Central memory CD8-positive, alpha-beta T cell (primary cell): Measurements from ENCODE around the gene ZBTB7C.
A peak's percentile ranks its signal among the peaks of the same experiment; 100 is the strongest.

ENCODE experiments used
- ATAC-seq: fragments of 150-1000 bp; cut with Tn5 transposase; replicated peaks from 2 replicates; pipeline ENCODE4 v1.10.0; 2022; ENCODE audit warnings: mild to moderate bottlenecking, moderate FRiP score, moderate number of reproducible peaks; ENCODE audit not compliant: poor library complexity, severe bottlenecking; ENCODE audit errors: extremely low read depth
- DNase-seq, 2 donors: peaks; one replicate each; pipeline ENCODE4 v3.0.0; 2021; ENCODE audit warnings: low spot score in 2 of 2
- H3K27ac Mint-ChIP-seq: one replicate; pipeline ENCODE4 v1.8.0; 2022; ENCODE audit warnings: low read depth, mild to moderate bottlenecking, moderate library complexity, mixed read lengths
- H3K27me3 Mint-ChIP-seq: one replicate; pipeline ENCODE4 v1.8.0; 2022; ENCODE audit warnings: mixed read lengths
- H3K36me3 Mint-ChIP-seq: one replicate; pipeline ENCODE4 v1.8.0; 2022; ENCODE audit warnings: mild to moderate bottlenecking, moderate library complexity, mixed read lengths; ENCODE audit not compliant: insufficient read depth
- H3K4me1 Mint-ChIP-seq: one replicate; pipeline ENCODE4 v1.8.0; 2022; ENCODE audit warnings: mixed read lengths
- H3K4me3 Mint-ChIP-seq: one replicate; pipeline ENCODE4 v1.8.0; 2022; ENCODE audit warnings: mild to moderate bottlenecking, moderate library complexity, mixed read lengths
- H3K9me3 Mint-ChIP-seq: one replicate; pipeline ENCODE4 v1.8.0; 2022; ENCODE audit warnings: mixed read lengths

ZBTB7C gene

DNA sequence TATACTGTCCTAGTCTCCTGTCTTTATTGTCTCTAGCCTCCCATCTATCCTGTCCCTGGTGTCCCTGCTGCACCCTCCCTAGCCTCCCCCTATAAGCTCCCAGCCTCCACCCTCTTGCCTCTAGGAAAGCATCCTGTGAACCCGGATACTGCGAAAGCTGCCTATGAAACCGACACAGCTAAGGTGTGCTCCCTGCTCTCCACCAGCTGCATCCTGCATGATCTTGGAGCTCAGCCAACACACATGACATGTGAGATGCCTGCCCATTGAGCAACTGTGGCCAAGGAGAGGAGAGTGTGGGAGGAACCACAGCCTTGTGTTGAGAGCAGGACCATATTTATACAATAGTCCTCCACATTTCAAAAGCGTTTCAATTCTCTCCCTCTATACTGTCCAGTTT, 187.1 kb downstream of the ZBTB7C start:
- Mint-ChIP-seq H3K4me3 (no peak overlapping the region), H3K27me3 (no peaks in the 10 kb centered on the region), H3K9me3 (no peaks in the 10 kb centered on the region), H3K36me3 (no peaks in the 10 kb centered on the region), H3K4me1 (peaks cover 2% of the 10 kb centered on the region), H3K27ac (no peak overlapping the region)
- DNase-seq (no peak), ATAC-seq (peak; percentile 36)

DNA sequence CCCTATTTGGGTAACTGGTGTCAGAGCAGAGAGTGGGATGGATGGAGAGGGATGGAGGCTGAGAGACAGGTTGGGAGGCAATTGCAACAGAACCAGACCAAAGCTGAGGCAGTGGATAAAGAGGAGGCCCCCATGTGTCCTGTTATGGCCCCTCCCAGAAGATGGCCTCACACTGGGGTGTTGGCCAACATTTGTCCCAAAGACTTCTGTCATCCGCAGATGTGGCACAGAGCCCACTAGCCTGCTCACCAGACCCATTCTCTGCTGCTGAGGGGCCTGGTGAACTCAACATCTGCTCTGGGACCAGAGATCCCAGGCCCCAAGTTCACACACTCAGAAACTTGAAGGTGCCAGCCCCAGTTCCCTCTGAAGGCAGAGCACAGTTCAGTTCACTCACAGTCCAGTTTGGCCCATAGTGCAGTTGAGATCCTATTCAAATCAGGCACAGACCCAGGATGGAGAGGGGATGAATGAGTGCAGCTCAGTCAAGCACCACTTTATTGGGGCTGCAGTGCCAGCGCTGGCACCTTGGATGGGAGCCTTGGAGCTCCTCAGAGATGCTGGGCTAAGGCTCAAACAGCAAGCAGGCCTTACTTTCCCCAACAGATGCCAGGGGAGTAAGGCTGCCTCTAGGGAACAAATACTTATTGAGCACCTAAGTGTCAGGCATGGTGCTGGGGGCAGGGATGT, 189.2 kb downstream of the ZBTB7C start:
- Mint-ChIP-seq H3K27ac (no peak overlapping the region), H3K36me3 (no peaks in the 10 kb centered on the region)

DNA sequence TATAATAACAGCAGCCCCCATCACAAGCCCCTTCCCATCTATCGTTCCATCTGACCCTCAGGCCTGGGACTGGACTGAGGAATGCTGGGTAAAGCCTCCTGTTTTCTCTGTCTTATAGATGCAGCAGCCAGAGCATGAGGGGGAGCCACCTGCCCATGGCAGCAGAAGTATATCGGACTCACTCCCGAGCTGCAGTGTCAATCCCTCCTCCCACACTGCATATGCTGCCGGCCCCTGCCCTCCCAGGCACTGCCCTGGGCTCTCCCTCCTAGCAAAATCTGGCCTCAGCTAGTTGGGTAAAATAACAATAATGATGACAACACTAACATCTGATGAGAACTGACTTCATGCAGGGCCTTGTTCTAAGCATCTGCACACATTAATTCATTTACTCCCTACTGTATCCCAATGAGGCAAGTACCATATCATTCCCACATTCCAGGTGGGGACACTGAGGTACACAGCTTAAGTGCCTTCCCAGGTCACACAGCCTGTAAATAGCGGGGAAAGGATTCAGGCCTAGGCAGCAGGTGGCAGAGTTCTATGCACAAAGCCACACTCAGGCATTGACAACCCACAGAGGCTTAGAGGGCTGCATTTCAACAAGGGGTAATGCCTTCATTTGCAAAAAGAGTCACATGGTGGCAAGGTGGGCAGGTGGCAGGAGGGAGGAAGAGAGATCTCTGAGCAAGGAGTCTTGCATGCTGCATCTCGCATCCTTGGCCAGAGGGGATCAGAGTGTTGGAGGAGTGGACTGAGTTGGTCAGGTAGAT, 190.0 kb downstream of the ZBTB7C start:
- H3K36me3 Mint-ChIP-seq, result no peaks in the 10 kb centered on the region
- no peaks in the 10 kb centered on the region for H3K27me3 Mint-ChIP-seq
- H3K9me3 Mint-ChIP-seq, result no peaks in the 10 kb centered on the region
- H3K27ac Mint-ChIP-seq, result no peak overlapping the region
- no peak for DNase-seq
- H3K4me3 Mint-ChIP-seq, result no peak overlapping the region
- ATAC-seq, result no peak
- H3K4me1 Mint-ChIP-seq, result no peaks in the 10 kb centered on the region

More for the DNA sequence above, 189.2 kb downstream of the ZBTB7C start:
- Mint-ChIP-seq H3K27me3 (no peaks in the 10 kb centered on the region), H3K4me3 (no peak overlapping the region), H3K9me3 (no peaks in the 10 kb centered on the region), H3K4me1 (no peaks in the 10 kb centered on the region)
- DNase-seq (no peak), ATAC-seq (no peak)

DNA sequence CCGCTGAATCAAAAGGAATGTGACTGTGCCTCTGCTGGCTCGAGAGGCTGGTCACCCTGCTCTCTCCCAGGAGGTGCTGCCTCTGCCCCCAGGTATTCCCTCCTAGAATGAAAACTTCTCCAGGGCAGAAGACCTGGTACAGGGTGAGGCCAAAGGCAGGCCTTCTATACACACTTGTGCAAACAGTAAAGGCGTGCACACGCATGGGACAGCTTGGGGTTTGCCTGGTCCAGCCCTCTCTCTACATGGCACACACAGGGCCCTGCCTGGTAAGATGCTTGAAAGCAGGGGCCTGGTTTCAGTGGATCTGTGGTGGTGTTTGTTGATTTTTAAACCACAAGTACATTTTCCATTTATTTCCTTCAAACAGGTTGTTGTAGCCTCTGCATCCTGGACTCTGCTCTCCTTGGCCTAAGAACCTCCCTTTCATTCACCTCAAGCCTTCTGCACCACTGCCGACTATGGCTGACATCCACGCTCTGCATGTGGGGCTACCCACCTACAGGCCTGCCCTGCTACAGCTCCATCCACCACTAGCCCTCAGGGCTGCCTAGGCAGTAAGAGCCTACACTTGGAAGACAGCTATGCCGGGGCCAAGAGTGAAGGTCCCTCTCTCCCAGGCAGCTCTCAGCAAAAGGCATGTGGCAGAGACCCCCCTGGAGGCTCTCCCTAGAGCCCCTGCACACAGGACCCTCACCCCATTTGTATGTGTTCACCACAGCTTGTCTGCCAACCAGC, 190.7 kb downstream of the ZBTB7C start:
- H3K27ac Mint-ChIP-seq, result no peak overlapping the region
- H3K4me1 Mint-ChIP-seq, result no peaks in the 10 kb centered on the region
- no peak overlapping the region for H3K4me3 Mint-ChIP-seq
- no peak for DNase-seq
- no peaks in the 10 kb centered on the region for H3K9me3 Mint-ChIP-seq
- H3K27me3 Mint-ChIP-seq, result no peaks in the 10 kb centered on the region
- no peaks in the 10 kb centered on the region for H3K36me3 Mint-ChIP-seq
- ATAC-seq, result no peak

DNA sequence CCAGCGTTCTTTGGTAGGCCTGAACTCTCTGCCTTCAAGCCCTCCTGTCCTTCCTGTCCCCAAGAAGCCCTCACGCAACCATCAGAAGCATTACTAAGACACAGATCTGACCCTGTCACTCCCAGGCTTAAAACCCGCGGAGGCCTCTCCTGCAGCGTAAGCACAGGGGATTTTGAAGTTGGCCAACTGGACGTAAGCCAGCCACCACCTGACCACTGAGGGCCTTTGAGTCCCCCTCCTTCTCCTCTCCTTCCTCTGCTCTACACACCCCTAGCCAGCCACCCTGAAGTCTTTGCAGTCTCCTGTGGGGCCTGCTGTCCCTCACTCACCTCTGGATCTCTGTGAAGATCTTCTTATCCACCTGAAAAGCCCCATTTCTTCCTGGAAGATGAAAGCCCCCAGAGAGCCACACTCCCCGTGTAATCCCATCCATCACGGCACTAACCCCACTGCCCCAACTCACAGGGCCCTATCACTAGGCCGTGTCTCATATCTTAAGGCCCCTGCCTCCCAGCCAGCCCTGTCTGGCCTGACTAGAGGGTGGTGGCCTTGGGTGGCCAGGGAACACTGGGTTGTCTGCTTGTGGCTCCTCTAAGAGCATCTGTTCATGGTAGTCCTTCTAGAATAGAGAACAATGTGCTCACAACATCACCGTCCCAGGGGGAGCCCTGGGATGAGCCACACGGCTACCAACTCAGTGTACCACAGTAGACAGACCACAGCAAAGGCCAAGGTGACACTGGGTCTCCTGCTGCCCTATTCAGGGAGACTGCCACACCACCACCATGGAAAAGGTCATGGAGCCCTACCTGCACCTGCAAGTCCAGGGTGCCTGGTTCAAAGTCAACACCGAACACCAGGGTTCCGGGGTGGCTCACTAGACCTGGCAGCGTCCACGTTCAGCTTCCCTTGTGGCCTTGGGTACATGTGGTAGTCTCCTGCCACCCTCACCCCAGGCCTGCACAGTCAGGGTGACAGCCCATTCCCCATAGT, 191.6 kb downstream of the ZBTB7C start:
- DNase-seq, result no peak
- no peak for ATAC-seq
- H3K9me3 Mint-ChIP-seq, result no peaks in the 10 kb centered on the region
- no peaks in the 10 kb centered on the region for H3K36me3 Mint-ChIP-seq
- no peaks in the 10 kb centered on the region for H3K27me3 Mint-ChIP-seq
- H3K4me3 Mint-ChIP-seq, result no peak overlapping the region
- H3K27ac Mint-ChIP-seq, result no peak overlapping the region
- H3K4me1 Mint-ChIP-seq, result no peaks in the 10 kb centered on the region

DNA sequence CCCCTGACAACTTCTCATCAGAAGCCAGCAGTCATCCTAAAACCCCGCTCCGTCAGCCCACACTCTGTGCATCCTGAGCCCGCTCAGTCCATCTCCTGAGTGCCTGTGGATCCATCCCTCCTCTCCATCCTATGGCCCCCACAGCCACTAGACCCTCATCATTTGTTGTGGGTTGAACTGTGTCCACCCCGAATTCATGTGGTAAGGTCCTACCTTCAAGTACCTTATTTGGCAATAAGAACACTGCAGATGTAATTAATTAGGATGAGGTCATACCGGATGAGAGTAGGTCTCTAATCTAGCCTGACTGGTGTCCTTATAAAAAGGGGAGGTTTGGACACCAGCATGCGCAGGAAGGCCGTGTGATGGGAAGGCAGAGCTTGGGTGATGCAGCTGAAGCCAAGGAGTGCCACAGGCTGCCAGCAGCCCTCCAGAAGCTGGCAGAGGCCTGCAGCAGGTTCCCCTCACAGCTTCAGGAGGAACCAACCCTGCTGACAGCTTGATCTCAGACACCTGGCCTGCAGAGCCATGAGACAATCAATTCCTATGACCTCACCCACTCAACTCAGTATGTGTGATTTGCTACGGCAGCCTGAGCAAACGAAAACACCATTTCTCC, 192.4 kb downstream of the ZBTB7C start:
- Mint-ChIP-seq H3K4me1 (no peaks in the 10 kb centered on the region), H3K9me3 (no peaks in the 10 kb centered on the region), H3K4me3 (no peak overlapping the region), H3K27me3 (peaks cover 1% of the 10 kb centered on the region), H3K36me3 (no peaks in the 10 kb centered on the region), H3K27ac (no peak overlapping the region)
- no peak for DNase-seq
- ATAC-seq, result no peak

DNA sequence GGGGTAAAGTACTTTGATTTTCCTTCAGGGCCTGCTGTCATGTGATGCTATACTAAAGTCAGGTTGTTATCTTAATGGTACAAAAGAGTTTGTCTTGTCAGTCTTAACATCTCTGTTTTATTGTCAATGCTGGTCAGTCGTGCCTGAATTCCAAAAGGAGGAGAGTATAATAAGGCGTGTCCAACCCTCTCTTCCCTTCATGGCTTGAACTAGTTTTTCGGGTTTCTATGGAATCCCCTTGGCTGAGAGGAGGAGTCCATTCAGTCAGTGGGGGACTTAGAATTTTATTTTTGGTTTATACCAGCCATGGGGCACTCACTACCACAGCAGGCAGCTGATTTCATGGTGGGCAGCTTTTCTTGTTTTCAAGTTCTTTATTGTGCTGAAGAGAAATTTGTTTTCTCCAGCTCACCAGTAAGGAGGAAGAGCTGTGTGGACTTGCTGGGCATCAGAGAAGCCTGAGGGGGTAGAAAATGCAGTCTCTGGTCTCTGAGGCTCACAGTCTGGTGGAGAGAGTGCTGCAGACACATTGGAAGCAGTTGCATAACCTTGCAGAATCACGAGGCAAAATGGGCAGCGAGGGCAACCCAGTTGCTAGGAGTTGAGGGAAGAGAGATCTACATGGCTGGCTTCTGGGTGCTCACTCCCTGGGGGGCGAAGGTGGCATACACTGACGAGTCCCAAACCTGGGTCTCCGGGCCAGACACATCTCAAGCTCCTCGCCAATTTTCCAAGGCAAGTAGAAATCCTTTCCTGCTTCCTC, 193.1 kb downstream of the ZBTB7C start:
- no peak for ATAC-seq
- Mint-ChIP-seq H3K27ac (no peak overlapping the region), H3K4me3 (no peak overlapping the region), H3K27me3 (peaks cover 8% of the 10 kb centered on the region), H3K9me3 (no peaks in the 10 kb centered on the region), H3K36me3 (no peaks in the 10 kb centered on the region), H3K4me1 (no peaks in the 10 kb centered on the region)
- no peak for DNase-seq

DNA sequence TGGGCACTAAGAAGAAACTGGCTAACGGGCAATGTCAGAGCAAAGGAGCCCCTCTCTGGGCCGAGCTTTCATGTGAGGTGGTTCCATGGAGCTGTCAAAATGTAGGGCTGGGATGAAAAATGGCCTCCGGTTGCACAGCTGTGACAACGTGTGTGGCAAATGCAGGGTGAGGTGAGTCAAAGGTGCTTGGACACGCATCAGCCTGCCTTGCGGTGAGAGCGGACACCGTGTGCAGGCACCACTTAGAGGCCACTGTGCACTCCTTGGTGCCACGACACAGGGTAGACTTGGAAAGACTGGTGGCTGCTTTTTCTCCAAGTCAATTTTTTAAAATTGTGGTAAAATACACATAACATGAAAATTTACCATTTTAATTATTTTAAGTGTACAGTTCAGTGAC, 195.4 kb downstream of the ZBTB7C start:
- no peaks in the 10 kb centered on the region for H3K36me3 Mint-ChIP-seq
- ATAC-seq (no peak), DNase-seq (no peak)
- H3K9me3 Mint-ChIP-seq, result no peaks in the 10 kb centered on the region
- H3K4me1 Mint-ChIP-seq, result no peaks in the 10 kb centered on the region
- no peak overlapping the region for H3K4me3 Mint-ChIP-seq
- H3K27ac Mint-ChIP-seq, result no peak overlapping the region
- H3K27me3 Mint-ChIP-seq, result peaks cover 24% of the 10 kb centered on the region

DNA sequence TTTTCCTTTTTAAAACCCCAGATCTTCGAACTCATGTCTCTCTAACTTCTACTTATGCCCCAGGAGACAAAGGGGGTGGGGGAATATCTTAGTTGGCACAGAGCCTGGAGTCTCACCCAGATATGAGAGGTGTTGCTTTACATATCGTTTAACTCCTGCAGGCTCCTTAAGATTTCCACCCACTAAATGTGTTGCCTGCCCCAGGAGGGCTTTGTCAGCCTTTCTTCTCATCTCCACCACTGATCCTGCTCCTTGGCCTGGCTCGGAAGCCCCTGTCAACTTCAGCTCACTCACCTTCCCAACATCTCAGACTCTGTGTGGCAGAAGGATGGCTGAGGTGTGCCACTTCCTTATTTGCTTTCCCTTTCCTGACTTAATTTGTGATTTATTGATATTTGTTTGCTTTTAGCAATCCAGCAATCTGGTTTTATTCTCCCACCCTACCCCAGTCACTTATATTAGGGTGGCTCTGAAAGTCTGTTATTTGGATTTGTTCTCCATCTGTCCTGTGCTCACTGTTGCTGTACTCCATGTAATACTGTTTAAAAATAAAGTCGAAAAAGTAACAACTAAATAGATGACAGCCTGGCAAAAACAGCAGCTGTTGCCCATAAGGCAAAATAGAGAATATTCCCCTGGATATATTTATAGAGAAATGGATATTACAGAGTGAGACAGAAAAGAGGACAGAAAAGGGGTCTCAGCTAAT, 200.6 kb downstream of the ZBTB7C start:
- Mint-ChIP-seq H3K4me3 (no peak overlapping the region), H3K27me3 (peaks cover 68% of the 10 kb centered on the region), H3K36me3 (no peaks in the 10 kb centered on the region)

DNA sequence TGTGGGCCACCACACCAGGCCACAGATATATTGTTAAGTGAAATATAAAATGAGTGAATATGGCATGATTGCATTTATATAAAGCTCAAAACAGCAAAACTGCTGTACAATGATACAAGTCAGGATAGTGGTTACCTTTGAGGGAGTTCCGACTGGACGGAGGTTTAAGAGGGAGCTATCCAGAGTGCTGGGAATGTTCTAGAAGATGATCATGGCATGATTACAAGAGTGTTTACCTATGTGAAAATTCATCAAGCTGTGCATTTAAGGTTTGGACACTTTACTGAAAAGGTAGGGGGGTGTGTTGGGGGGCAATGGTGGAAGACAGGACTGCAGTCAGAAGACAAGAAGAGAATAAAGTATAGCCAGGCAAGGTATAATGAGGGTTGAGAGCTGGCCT, 201.4 kb downstream of the ZBTB7C start:
- Mint-ChIP-seq H3K36me3 (no peaks in the 10 kb centered on the region), H3K4me1 (no peaks in the 10 kb centered on the region), H3K27ac (no peak overlapping the region), H3K4me3 (no peak overlapping the region), H3K9me3 (no peaks in the 10 kb centered on the region), H3K27me3 (peaks cover 76% of the 10 kb centered on the region)
- ATAC-seq (no peak), DNase-seq (no peak)

More for the DNA sequence above, 200.6 kb downstream of the ZBTB7C start:
- ATAC-seq, result no peak
- Mint-ChIP-seq H3K4me1 (no peaks in the 10 kb centered on the region), H3K27ac (no peak overlapping the region), H3K9me3 (no peaks in the 10 kb centered on the region)
- no peak for DNase-seq

DNA sequence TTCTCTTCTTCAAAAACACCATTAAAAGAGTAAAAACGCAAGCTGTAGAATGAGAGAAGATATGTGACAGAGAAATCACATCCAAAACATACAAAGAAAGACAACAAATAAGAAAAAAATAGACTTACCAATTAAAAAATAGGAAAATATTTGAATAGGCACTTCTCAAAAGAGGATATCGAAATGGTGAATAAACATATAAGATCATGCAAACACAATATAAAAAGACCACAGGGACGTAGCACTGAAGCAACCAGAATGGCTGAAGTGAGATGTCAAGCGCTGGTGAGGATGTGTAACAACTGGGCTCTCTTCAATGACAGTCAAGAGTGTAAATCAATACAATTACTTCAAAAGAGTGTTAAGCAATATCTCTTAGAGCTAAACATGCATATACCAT, 202.3 kb downstream of the ZBTB7C start:
- no peak for DNase-seq
- no peaks in the 10 kb centered on the region for H3K9me3 Mint-ChIP-seq
- H3K27ac Mint-ChIP-seq, result no peak overlapping the region
- H3K4me3 Mint-ChIP-seq, result no peak overlapping the region
- peaks cover 83% of the 10 kb centered on the region for H3K27me3 Mint-ChIP-seq
- no peak for ATAC-seq
- no peaks in the 10 kb centered on the region for H3K4me1 Mint-ChIP-seq
- no peaks in the 10 kb centered on the region for H3K36me3 Mint-ChIP-seq
